ENCODE data around the gene NAPB.
"Not testable (repeated sequence)": the region's sequence is repeated elsewhere in the genome, so short reads cannot be mapped to it uniquely, and the experiment has no call there.

The NAPB gene

GRCh38 chr20:23350196-23350903 is 70.9 kb downstream of the NAPB start, which contains the start of gene NXT1:
TSS of gene NXT1 (plus strand) at chr20:23350791. CDS start at chr20:23354042, 3,251 bp downstream.
- H3K36me3 ChIP-seq (ENCODE audit: control insufficient read depth, insufficient read depth, low read length) = peaks cover 2% of the 10 kb centered on the region
- DNase-seq (ENCODE audit: extremely low read depth, insufficient read length) = peak; percentile 98
- peak within 1 kb of the TSS; percentile 92 for H3K4me3 ChIP-seq (replicated peaks; ENCODE audit: low read depth, low read length)
- H3K27me3 ChIP-seq (replicated peaks; ENCODE audit: control insufficient read depth, insufficient read depth, low read length) = no peaks in the 10 kb centered on the region
- TF ChIP-seq, protein P1, sequence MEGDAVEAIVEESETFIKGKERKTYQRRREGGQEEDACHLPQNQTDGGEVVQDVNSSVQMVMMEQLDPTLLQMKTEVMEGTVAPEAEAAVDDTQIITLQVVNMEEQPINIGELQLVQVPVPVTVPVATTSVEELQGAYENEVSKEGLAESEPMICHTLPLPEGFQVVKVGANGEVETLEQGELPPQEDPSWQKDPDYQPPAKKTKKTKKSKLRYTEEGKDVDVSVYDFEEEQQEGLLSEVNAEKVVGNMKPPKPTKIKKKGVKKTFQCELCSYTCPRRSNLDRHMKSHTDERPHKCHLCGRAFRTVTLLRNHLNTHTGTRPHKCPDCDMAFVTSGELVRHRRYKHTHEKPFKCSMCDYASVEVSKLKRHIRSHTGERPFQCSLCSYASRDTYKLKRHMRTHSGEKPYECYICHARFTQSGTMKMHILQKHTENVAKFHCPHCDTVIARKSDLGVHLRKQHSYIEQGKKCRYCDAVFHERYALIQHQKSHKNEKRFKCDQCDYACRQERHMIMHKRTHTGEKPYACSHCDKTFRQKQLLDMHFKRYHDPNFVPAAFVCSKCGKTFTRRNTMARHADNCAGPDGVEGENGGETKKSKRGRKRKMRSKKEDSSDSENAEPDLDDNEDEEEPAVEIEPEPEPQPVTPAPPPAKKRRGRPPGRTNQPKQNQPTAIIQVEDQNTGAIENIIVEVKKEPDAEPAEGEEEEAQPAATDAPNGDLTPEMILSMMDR (IDR thresholded peaks at IDR 0.05; ENCODE audit: insufficient read depth, low read length, poor library complexity, severe bottlenecking) = no peak

GRCh38 chr20:23349338-23350195 is 71.7 kb downstream of the NAPB start:
- Histone ChIP-seq H3K36me3 (ENCODE audit: control insufficient read depth, insufficient read depth, low read length) (peaks cover 2% of the 10 kb centered on the region), H3K4me3 (replicated peaks; ENCODE audit: low read depth, low read length) (peak overlapping the region; percentile 92), H3K27me3 (replicated peaks; ENCODE audit: control insufficient read depth, insufficient read depth, low read length) (no peaks in the 10 kb centered on the region)
- TF ChIP-seq, protein P1 (IDR thresholded peaks at IDR 0.05; ENCODE audit: insufficient read depth, low read length, poor library complexity, severe bottlenecking) = peak; percentile 54
- no peak for DNase-seq (ENCODE audit: extremely low read depth, insufficient read length)

GRCh38 chr20:23348510-23348909 is 72.8 kb downstream of the NAPB start:
- H3K27me3 ChIP-seq (replicated peaks; ENCODE audit: control insufficient read depth, insufficient read depth, low read length); H3K36me3 ChIP-seq (ENCODE audit: control insufficient read depth, insufficient read depth, low read length); H3K4me3 ChIP-seq (replicated peaks; ENCODE audit: low read depth, low read length); DNase-seq (ENCODE audit: extremely low read depth, insufficient read length): not testable (repeated sequence)

GRCh38 chr20:23347791-23348190 is 73.5 kb downstream of the NAPB start:
- DNase-seq (ENCODE audit: extremely low read depth, insufficient read length) = no peak
- H3K27me3 ChIP-seq (replicated peaks; ENCODE audit: control insufficient read depth, insufficient read depth, low read length) = no peaks in the 10 kb centered on the region
- no peaks in the 10 kb centered on the region for H3K36me3 ChIP-seq (ENCODE audit: control insufficient read depth, insufficient read depth, low read length)
- TF ChIP-seq, protein P1 (IDR thresholded peaks at IDR 0.05; ENCODE audit: insufficient read depth, low read length, poor library complexity, severe bottlenecking) = no peak
- no peak overlapping the region for H3K4me3 ChIP-seq (replicated peaks; ENCODE audit: low read depth, low read length)

DNA sequence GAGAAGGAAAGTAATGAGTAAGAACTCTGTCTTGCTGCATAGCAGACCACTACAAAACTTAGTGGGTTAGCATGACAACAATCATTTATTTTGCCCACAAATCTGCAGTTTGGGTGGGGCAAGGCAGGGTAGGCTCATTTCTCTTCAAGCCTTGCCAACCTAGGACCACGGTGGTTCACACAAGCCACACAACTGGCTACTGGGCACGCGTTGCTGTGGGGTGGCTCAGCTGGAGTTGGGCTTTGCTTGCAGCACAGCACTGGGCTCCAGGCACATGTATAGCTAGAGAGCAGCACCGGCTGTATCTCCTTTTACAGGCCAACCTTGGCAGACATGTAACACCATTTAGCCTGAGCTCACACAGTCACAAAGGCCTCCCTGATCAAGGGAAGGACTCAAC is 75.3 kb downstream of the NAPB start:
- Histone ChIP-seq H3K4me3 (replicated peaks; ENCODE audit: low read depth, low read length) (no peak overlapping the region), H3K36me3 (ENCODE audit: control insufficient read depth, insufficient read depth, low read length) (no peaks in the 10 kb centered on the region), H3K27me3 (replicated peaks; ENCODE audit: control insufficient read depth, insufficient read depth, low read length) (no peaks in the 10 kb centered on the region)
- TF ChIP-seq, protein P1 (IDR thresholded peaks at IDR 0.05; ENCODE audit: insufficient read depth, low read length, poor library complexity, severe bottlenecking) = no peak
- DNase-seq (ENCODE audit: extremely low read depth, insufficient read length) = no peak

DNA sequence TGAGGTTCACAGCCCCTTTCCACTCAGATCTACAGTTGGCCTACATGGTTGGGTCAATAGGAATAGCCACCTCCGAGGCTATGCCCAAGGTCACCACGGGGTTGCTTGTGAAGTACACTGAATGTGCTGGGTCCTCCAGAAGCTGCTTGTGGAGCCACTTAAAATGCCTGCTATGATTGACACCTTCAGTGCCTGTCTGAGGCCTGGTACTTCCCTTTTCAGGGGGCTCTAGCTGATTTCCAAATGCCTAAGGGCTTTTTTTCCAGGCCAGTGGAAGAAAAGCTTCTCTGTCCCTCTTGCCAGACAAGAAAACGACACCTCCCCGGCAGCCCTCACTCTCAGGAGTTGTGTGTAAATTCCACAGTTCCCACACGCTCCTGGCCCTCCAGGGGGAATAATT is 77.0 kb downstream of the NAPB start:
- no peak for DNase-seq (ENCODE audit: extremely low read depth, insufficient read length)
- TF ChIP-seq, protein P1 (IDR thresholded peaks at IDR 0.05; ENCODE audit: insufficient read depth, low read length, poor library complexity, severe bottlenecking) = no peak
- no peaks in the 10 kb centered on the region for H3K36me3 ChIP-seq (ENCODE audit: control insufficient read depth, insufficient read depth, low read length)
- no peak overlapping the region for H3K4me3 ChIP-seq (replicated peaks; ENCODE audit: low read depth, low read length)
- no peaks in the 10 kb centered on the region for H3K27me3 ChIP-seq (replicated peaks; ENCODE audit: control insufficient read depth, insufficient read depth, low read length)
